ENCODE measurements around the gene VAV3. TPM values are rescaled to one million over a fixed set of nuclear protein-coding genes. Genes with fewer than 3 reads are reported as not detected.

The VAV3 gene
- polyA plus RNA-seq, 1 of the 3 experiments (the other 2 are of a cell fraction): not detected

GRCh38 chr1:107625405-107626029, 339.5 kb downstream of the VAV3 start (continued):
- TF ChIP-seq, protein P1, sequence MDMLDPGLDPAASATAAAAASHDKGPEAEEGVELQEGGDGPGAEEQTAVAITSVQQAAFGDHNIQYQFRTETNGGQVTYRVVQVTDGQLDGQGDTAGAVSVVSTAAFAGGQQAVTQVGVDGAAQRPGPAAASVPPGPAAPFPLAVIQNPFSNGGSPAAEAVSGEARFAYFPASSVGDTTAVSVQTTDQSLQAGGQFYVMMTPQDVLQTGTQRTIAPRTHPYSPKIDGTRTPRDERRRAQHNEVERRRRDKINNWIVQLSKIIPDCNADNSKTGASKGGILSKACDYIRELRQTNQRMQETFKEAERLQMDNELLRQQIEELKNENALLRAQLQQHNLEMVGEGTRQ (IDR thresholded peaks at IDR 0.05; ENCODE audit: borderline replicate concordance, low read depth, low read length): no peak
- TF ChIP-seq ELF1 (IDR thresholded peaks at IDR 0.05) (no peak), TAF1 (IDR thresholded peaks at IDR 0.05; ENCODE audit: borderline replicate concordance, low read depth, low read length) (no peak), FOSL2 (IDR thresholded peaks at IDR 0.05; ENCODE audit: borderline replicate concordance, low read depth) (no peak)

DNA sequence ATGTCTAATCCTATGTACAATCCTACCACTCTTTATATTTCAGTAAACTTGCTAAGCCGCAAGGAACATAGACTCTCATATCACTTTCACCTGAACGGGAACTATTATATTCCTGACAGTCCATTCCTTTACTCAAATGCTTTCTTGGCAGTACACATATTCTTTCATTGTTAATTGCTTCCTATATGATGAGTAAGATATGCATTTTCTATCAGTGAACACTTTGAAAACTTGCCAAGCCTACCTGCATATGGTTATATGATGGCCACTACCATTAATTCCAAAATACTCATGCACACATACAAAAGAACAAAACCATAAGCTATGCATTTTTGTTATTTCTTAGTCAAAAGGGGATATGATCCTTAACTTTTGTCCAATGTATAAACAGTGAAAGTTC, 341.5 kb downstream of the VAV3 start:
- no peaks in the 10 kb centered on the region for H4K20me1 ChIP-seq (ENCODE audit: insufficient read depth)
- no peak overlapping the region for H3K27ac ChIP-seq (ENCODE audit: low read depth in 2 of 2, low read length in 1 of 2)
- no peak overlapping the region for H3K9ac ChIP-seq
- TF ChIP-seq FOXM1 (IDR thresholded peaks at IDR 0.05; ENCODE audit: low read depth): no peak
- TF ChIP-seq, protein P2, sequence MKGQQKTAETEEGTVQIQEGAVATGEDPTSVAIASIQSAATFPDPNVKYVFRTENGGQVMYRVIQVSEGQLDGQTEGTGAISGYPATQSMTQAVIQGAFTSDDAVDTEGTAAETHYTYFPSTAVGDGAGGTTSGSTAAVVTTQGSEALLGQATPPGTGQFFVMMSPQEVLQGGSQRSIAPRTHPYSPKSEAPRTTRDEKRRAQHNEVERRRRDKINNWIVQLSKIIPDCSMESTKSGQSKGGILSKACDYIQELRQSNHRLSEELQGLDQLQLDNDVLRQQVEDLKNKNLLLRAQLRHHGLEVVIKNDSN (IDR thresholded peaks at IDR 0.05; ENCODE audit: borderline replicate concordance, low read depth): no peak
- TF ChIP-seq MXI1 (IDR thresholded peaks at IDR 0.05; ENCODE audit: low read depth, low read length): no peak
- TF ChIP-seq, protein P3, sequence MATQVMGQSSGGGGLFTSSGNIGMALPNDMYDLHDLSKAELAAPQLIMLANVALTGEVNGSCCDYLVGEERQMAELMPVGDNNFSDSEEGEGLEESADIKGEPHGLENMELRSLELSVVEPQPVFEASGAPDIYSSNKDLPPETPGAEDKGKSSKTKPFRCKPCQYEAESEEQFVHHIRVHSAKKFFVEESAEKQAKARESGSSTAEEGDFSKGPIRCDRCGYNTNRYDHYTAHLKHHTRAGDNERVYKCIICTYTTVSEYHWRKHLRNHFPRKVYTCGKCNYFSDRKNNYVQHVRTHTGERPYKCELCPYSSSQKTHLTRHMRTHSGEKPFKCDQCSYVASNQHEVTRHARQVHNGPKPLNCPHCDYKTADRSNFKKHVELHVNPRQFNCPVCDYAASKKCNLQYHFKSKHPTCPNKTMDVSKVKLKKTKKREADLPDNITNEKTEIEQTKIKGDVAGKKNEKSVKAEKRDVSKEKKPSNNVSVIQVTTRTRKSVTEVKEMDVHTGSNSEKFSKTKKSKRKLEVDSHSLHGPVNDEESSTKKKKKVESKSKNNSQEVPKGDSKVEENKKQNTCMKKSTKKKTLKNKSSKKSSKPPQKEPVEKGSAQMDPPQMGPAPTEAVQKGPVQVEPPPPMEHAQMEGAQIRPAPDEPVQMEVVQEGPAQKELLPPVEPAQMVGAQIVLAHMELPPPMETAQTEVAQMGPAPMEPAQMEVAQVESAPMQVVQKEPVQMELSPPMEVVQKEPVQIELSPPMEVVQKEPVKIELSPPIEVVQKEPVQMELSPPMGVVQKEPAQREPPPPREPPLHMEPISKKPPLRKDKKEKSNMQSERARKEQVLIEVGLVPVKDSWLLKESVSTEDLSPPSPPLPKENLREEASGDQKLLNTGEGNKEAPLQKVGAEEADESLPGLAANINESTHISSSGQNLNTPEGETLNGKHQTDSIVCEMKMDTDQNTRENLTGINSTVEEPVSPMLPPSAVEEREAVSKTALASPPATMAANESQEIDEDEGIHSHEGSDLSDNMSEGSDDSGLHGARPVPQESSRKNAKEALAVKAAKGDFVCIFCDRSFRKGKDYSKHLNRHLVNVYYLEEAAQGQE (IDR thresholded peaks at IDR 0.05; ENCODE audit: low read depth, low read length): no peak
- no peak for TF ChIP-seq MEF2A (IDR thresholded peaks at IDR 0.05; ENCODE audit: borderline replicate concordance, low read depth)
- TF ChIP-seq RCOR1 (IDR thresholded peaks at IDR 0.05; ENCODE audit: low read length): no peak
- no peak for TF ChIP-seq PBX3 (IDR thresholded peaks at IDR 0.05)
- no peak for TF ChIP-seq SMC3 (IDR thresholded peaks at IDR 0.05; ENCODE audit: low read depth, low read length)
- no peak for TF ChIP-seq EZH2phosphoT487 (IDR thresholded peaks at IDR 0.05; ENCODE audit: borderline replicate concordance, low read depth)
- H3K4me2 ChIP-seq: no peak overlapping the region
- H3K4me1 ChIP-seq (ENCODE audit: control insufficient read depth in 1 of 2, insufficient read depth in 2 of 2, low read depth in 1 of 2, low read length in 1 of 2): peaks cover 0 to 14% of the 10 kb centered on the region in 2 experiments; a peak in 2 of 4 replicates
- no peak overlapping the region for H3K4me3 ChIP-seq (ENCODE audit: low read depth in 2 of 2, low read length in 1 of 2)
- H2AFZ ChIP-seq (ENCODE audit: low read depth): no peak overlapping the region
- H3K9me3 ChIP-seq: no peaks in the 10 kb centered on the region
- no peaks in the 10 kb centered on the region for H3K36me3 ChIP-seq (replicated peaks in 1 of 2; ENCODE audit: control insufficient read depth in 1 of 2, insufficient read depth in 2 of 2, low read length in 1 of 2)
- H3F3A ChIP-seq (replicated peaks; ENCODE audit: insufficient read depth): no peaks in the 10 kb centered on the region
- CTCF ChIA-PET: no interaction called here
- DNase-seq: no peak
- no peaks in the 10 kb centered on the region for H3K9me2 ChIP-seq
- WGBS (ENCODE audit: low lambda C conversion rate): 83% methylated on average over 2 of the region's 2 CpGs
- POLR2A ChIA-PET: no interaction called here
- no peaks in the 10 kb centered on the region for H3K79me2 ChIP-seq (ENCODE audit: insufficient read depth)
- H3K27me3 ChIP-seq (ENCODE audit: insufficient read depth): no peaks in the 10 kb centered on the region
